Activated T-helper 9 cell treated with anti-CD3 and anti-CD28 coated beads, Interleukin-2, amount 50 U/mL, for 16 hours (primary cell): Measurements from ENCODE around the gene TXNDC11.
A peak's percentile ranks its signal among the peaks of the same experiment; 100 is the strongest.

Source experiments
- DNase-seq: peaks from one replicate; pipeline ENCODE4 v3.0.0-alpha.2; 2020; ENCODE audit warnings: low read depth

Gene TXNDC11

DNA sequence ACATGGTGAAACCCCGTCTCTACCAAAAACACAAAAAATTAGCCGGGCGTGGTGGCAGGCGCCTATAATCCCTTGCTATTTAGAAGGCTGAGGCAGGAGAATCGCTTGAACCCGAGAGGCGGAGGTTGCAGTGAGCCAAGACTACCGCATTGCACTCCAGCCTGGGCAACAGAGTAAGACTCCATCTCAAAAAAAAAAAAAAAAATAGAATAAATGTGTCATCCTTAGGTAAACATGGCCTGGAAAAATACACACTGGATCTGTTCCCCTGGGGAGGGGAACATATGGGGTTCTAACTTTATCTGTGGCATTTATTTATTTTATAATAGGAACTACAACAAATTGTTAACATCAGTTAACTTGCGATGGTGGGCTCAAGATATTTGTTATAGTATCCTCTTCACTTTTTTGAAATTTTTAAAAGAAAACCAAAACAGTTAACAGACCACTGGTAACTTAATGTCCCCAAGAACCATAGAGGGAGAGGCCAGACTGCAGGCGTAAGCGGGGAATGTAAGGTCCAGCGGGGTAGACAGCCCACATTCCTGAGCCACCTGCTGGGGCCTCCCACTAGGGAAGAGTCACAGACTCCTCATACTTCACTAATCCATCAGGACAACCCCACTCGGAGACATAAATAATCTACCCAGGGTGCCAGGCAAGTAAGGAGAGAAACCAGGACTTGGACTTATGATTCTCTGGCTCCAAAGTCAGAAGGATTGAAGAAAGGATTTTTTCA is 12.5 kb upstream of the TXNDC11 start:
- DNase-seq: no peak

DNA sequence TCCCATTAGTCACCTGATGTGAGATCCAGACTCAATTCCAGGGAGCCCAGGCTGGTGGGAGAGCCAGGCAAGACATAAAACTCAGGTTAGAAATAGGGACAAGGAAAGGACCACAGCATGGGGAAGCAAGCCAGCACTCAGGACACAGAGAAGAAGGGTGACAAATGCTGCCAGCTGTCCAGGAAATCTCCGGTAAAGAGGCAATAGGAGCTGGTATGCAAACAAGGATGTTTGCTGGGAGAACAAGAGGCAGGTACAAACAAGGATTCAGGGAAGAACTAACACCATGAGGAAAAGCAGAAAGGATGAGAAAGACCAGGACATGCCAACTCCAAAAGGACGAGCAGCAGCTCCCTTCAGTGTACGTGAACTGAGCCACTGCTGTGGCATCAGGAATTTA is 10.2 kb upstream of the TXNDC11 start:
- no peak for DNase-seq

DNA sequence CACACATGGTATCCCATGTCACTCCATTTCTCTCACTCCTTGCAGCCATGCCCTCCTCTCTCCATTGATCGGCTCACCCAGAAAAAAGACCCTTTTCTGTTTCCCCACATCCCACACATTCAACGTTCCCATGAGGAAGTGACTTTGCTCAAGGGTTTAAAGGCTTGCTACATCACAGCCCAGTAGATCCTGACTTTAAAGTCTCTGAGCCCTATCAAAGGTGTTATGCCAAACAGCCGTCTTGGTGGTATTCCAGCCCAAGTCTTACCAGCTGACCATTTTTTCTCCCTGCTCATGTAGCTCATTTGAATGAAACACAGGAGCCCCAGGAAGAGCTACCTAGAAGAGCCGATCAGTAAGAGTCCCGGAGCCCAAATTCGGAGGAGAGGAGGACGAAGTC is 7.4 kb upstream of the TXNDC11 start:
- DNase-seq: no peak

- no peak for DNase-seq
Observed at GRCh38 chr16:11748404-11749254, 6.0 kb upstream of the TXNDC11 start.

DNA sequence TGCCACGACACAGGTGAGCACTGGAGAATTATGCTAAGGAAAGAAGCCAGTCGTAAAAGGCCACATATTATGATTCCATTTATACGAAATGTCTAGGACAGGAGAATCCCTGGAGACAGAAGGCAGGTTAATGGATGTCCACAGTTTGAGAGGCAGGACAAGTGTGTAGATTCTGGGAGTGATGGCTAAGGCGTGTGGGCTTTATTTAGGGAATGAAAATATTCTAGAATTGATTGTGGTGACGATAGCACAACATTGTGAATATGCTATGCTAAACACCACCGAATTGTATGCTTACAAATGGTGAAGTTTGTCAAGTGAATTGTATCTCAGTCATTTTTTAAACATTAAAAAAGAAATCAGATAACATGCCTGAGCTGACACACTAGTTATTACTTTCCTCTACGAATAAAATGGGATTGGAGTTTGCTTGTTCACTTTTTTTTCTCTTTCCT is 5.3 kb upstream of the TXNDC11 start:
- DNase-seq: no peak

DNA sequence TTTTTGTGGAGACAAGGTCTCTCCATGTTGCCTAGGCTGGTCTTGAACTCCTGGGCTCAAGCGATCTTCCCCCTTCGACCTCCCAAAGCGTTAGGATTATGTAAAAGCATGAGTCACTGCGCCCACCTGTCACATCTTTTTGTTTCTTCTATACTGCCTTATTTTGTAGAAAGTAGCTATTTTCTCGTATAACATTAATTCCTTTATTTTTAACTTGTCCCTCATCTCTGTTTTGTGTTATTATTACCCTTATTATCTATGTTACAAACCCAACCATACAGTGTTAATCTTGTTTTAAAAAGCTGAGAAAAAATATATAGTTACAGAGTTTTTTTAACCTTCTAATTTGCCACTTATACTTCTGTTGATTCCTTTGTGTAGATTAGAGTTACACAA is 1.4 kb upstream of the TXNDC11 start:
- DNase-seq: no peak

- no peak for DNase-seq
Observed at GRCh38 chr16:11743308-11744074, 834 bp upstream of the TXNDC11 start.

GRCh38 chr16:11742093-11742535 is 543 bp downstream of the TXNDC11 start:
- peak; percentile 33 for DNase-seq

- DNase-seq: no peak
Observed at GRCh38 chr16:11740567-11740966, 2.1 kb downstream of the TXNDC11 start.

GRCh38 chr16:11738742-11739544 is 3.7 kb downstream of the TXNDC11 start:
- no peak for DNase-seq

DNA sequence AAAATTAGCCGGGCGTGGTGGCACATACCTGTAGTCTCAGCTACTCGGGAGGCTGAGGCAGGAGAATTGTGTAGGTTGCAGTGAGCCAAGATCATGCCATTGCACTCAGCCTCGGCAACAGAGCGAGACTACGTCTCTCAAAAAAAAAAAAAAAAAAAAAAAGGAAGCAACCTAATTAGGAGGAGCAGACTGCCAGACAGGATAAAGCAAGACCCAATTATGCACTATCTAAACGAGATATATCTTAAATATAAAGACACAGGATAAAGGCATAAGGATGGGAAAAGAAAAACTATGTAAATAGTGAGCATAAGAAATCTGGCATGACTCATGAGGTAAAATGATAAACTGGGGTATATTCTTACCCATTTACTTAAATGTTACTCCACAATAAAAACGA is 4.9 kb downstream of the TXNDC11 start:
- no peak for DNase-seq

DNA sequence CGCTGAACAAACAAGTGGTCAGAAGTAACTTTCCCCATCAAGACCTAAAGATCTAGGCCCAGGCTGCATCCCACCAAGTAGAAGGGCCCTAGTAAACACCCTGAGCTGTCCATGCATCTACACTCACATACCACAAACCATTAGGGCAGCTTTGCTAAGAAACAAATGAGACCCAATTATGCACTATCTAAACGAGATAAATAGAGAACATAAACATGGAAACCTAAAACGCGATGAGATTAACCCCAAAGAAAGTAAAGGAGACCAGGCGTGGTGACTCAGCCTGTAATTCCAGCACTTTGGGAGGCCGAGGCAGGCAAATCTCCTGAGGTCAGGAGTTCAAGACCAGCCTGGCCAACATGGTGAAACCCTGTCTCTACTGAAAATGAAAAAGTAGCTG is 5.8 kb downstream of the TXNDC11 start:
- no peak for DNase-seq

DNA sequence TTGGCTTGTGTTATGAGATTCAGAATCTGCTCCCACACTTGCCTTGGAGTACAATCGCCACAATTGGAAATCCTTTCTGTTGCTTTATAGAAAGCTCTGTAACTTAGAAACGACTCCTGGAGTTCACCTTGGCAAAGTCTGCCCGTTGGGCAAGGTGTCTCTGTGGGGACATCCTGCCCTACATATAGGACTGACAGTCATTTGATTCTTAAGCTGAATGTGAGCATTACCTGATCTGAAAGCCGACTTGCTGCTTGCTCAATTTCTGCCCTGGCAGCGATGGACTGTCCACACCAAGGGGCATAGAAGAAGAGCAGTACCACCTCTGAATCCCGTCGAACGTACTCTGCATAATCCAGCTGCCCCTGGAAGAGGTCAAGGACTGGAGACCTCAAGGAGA is 6.9 kb downstream of the TXNDC11 start:
- DNase-seq: no peak

DNA sequence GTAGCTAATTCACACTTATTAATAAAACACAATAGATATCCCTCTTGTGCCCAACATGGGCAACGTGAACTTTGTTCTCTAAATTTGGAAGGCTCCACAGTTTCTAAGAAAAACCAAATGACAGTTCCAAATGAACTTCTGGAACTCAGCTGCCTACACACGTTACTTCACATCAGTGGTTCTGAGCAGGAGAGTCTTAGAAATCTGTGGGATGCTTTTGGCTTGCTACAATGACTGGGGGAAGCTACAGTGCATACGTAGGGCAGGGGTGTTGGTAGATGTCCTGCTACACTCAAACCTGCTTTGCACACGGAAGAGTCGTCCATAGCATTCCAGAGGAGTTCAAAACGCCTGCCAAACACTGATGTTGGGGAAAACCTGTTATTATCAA is 8.0 kb downstream of the TXNDC11 start:
- no peak for DNase-seq

DNA sequence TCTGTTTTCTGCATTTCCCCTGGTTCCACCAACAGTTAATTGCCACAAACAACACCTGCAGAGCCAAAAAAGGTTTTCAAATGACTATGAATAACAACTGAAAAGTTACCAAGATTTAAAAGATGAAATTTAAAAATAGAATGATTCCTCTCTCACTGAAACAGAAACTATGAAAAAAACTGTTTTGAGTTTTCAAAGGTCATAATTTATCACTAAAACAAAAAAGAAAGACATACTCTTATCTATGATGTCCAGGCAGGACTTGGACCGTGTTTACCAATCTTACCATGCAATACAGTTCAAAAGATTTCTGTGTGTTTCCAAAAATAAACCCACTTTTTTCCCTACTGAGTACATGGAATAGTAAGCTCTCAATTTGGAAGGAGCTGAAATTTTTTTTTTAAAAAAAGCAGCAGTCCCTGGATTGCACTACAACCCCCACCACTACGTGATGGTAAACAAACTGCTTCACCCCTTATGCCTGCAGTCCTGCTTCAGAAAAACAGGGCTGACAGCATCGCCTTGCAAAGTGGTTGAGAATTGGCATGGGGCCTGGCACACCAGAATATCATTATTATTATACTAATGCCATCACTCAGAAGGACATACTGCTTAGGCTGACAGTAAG is 8.5 kb downstream of the TXNDC11 start:
- DNase-seq: no peak

DNA sequence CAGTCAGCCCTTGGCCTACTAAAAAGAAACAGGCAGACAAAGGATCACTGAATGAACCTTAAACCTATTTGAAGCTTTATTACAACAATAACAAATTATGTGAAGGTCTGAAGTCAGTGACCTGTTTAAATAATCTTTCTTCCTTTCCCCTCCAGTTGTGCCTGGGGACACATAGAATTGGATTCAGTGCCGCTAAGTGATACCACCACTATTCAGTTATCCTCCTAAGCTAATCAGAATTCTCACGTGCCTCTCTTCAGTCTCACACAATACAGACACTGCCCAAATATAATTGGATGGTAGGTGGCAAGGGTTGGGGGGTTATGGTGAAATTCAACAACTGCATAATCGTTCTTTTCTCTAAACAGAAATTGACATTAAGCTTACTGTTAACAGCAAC is 11.4 kb downstream of the TXNDC11 start:
- no peak for DNase-seq

DNA sequence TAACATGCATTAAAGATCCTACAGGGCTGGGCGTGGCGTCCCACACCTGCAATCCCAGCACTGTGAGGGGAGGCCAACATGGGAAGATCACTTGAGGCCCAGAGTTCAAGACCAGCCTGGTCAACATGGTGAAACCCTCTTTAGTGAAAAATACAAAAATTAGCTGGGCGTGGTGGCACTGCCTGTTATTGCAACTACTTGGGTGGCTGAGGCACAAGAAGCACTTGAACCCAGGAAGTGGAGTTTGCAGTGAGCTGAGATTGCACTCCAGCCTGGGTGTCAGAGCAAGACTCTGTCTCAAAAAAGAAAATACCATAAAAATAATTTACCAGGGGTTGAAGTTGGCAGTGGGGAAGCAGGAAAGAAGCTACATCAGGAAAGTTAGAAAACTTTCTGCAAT is 12.9 kb downstream of the TXNDC11 start:
- no peak for DNase-seq

DNA sequence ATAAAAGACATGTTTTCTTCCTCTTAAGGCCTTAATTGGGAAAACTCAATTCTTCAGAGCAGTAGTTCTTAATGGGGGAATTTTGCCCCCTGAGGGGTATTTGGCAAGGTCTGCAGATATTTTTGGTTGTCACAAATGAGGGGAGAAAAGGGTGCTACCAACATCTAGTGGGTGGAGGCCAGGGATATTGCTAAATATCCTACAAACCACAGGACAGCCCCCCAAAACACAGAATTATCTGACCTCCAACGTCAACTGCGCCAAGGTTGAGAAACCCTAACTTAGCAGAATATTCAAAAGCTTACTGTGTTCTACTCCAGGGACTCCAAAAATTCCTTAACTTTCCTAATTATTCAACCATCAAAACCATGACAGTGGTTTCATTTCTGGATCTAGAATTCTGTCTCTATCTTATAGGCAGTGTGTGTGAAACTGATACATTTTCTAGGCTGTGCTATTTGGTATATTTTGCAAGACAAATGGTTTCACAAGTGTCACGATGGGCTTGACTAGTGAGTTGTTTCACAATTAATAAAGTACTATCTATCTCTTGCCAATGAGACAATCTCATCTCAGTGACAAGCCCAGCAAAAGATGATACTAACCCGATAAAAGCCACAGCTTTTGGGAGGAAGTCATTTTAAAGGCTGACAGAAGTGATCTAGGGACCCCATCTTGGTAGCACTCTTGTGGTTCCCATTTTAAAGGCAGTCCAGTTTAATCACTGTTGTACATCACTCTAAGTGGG is 14.7 kb downstream of the TXNDC11 start:
- DNase-seq: no peak

DNA sequence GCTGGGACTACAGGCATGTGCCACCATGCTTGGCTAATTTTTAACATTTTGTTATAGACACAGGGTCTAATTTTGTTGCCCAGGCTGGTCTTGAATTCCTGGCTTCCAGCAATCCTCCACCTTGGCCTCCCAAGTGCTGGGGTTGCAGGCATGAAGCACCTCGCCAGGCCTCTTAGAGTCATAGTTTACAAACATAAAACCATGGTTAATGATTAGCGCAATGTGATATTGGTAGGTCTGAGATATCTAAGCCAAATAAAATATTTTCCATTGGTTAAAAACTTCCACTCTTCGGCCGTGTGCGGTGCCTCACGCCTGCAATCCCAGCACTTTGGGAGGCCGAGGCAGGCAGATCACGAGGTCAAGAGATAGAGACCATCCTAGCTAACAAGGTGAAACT is 16.6 kb downstream of the TXNDC11 start:
- no peak for DNase-seq

DNA sequence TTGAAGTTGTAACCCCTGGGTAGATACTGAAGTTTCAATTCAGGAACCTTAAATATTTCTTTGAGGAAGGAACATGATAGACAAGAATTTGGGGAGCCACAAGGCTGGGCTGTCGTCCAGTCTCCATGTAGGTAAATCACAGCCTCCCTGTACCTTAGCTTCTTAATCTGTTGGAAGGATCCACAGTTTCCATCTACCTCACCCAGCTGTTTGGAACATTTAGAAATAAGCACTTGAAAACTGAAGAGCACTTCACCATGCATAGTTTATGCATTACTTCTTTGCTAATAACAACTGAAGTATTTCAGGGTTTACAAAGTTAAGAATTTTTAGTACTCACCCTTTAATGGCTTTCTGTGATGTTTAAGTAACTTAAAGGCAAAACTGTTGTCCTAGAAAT is 17.2 kb downstream of the TXNDC11 start:
- no peak for DNase-seq

DNA sequence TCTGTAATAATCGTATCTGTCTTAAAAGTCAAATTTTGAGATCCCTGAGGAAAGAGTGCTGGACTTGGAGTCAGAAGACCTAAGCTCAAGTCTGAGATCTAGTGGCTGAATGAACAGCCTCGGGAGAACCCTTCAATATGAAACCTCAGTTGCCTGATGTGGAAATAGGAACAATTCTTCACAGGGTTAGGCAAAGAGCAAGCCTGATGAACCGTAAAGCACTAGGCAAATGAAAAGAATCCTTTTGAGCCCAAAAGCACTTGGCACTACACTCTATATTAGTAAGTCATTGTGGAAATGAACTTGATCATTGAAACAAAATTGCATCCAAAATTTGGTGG is 20.2 kb downstream of the TXNDC11 start:
- no peak for DNase-seq
